ENCODE measurements around the gene TMEM255B.
A peak's percentile ranks its signal among the peaks of the same experiment; 100 is the strongest.

TMEM255B gene

DNA sequence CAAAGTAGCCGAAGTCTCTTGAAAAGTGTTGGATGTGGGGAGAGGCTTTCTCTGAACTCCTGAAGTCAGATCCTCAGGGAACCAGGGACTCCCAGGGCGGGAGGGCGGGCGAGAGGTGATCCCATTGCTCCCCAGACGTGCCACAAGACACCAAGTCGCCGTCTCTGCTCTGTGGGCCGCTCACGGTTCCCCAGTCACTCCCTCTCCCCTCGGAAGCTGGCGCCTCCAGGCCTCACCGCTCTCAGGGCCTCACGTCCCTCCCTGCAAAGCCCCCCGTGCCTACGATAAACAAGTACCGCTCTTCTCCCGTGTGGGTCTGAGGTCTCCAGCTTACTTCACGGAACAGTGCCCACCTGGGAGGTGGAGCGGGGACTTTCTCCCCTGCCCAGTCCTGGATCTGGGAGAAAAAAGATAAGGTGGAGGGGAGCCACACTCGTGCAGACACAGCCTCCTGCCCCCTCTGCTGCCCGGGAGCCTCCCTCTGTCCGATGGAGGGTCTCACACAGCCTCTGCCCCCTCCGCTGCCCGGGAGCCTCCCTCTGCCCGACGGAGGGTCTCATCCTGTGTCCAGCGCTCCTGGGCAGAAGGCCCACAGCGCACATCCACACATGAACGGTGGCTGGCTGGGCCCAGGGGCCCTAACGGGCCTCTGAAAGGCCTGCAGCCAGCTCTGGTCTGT is 54.2 kb downstream of the TMEM255B start:
- no peak overlapping the region for H3K4me3 ChIP-seq (ENCODE audit: low read depth, low read length)
- no peak for TF ChIP-seq CTCF (IDR thresholded peaks at IDR 0.05; ENCODE audit: borderline replicate concordance, insufficient read depth, low read depth, low read length)

GRCh38 chr13:113813749-113814434 is 54.9 kb downstream of the TMEM255B start:
- TF ChIP-seq CTCF (IDR thresholded peaks at IDR 0.05; ENCODE audit: borderline replicate concordance, insufficient read depth, low read depth, low read length), result no peak
- no peak overlapping the region for H3K4me3 ChIP-seq (ENCODE audit: low read depth, low read length)

DNA sequence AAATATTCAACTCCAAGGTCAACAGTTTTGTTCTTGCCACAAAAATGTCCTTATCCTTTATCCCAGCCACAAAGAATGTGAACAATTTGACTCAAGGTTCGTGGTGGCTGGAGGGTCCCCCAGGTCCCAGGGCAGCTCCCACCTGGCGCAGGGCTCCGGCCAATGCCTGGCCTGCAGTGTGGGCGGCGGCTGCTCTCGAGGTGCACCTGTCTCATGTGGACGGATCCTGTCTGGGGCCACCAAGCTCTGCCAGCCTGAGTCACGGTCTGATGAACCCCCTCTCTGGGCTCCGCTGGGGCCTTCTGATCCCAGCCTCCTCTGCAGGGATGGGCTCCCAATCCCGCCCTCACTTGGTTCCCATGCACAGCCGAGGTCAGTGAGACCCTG is 55.4 kb downstream of the TMEM255B start:
- TF ChIP-seq CTCF (IDR thresholded peaks at IDR 0.05; ENCODE audit: borderline replicate concordance, insufficient read depth, low read depth, low read length), result no peak
- H3K4me3 ChIP-seq (ENCODE audit: low read depth, low read length), result no peak overlapping the region

DNA sequence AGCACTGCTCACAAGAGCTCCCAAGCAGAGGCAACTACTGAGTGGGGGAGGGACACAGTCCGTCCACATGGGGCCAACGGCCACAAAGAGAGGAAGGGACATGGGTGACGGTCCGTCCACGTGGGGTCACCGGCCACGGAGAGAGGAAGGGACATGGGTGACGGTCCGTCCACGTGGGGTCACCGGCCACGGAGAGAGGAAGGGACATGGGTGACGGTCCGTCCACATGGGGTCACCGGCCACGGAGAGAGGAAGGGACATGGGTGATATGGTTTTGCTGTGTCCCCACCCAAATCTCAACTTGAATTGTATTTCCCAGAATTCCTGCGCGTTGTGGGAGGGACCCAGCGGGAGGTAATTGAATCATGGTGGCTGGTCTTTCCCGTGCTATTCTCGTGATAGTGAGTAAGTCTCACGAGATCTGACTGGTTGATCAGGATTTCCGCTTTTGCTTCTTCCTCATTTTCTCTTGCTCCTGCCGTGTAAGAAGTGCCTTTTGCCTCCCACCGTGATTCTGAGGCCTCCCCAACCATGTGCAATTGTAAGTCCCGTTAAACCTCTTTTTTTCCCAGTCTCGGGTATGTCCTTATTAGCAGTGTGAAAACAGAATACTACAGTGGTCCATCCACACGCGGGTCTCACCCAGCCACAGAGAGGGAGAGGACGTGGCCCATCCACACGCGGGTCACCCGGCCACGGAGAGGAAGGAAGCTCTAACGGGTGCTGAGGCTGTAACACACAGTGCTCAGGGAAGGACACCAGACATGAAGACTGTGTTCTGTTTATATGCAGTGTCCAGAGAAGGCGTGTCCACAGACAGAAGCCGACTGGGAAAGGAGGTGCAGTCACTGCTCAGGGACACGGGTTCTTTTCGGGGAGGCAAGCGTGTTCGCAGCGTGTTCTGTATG is 56.4 kb downstream of the TMEM255B start:
- TF ChIP-seq CTCF (IDR thresholded peaks at IDR 0.05; ENCODE audit: borderline replicate concordance, insufficient read depth, low read depth, low read length), result no peak
- H3K4me3 ChIP-seq (ENCODE audit: low read depth, low read length), result peak overlapping the region; percentile 61

DNA sequence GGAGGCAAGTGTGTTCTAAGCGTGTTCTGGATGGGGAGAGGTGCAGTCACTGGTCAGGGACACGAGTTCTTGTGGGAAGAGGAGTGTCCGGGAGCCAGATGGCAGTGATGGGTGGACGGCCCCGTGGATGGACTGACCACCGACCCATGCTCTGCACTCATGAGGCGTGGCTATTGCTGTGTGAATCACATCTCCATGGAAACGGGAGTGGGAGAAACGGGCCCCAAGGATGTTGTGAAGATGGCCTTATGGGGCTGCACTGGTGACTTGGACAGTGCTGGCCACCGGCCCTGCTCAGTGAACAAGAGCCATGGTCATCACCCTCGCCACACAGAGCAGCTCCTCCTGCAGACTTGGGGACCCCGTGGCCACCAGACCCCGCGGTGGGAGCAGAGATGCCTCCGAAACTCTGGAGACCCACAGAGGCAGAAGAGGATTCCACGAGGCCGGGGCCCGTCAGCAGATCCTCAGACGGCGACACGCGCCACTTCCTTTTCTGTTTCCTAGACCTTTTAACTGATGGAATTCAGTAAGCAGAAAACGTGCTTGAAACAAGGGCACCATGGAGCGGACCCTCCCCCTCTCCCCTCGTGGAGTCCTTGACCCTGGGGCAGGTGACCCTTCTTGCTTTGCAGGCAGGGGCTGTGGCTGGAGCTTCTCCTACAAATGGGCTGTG is 57.4 kb downstream of the TMEM255B start:
- TF ChIP-seq CTCF (IDR thresholded peaks at IDR 0.05; ENCODE audit: borderline replicate concordance, insufficient read depth, low read depth, low read length), result no peak
- H3K4me3 ChIP-seq (ENCODE audit: low read depth, low read length), result no peak overlapping the region

DNA sequence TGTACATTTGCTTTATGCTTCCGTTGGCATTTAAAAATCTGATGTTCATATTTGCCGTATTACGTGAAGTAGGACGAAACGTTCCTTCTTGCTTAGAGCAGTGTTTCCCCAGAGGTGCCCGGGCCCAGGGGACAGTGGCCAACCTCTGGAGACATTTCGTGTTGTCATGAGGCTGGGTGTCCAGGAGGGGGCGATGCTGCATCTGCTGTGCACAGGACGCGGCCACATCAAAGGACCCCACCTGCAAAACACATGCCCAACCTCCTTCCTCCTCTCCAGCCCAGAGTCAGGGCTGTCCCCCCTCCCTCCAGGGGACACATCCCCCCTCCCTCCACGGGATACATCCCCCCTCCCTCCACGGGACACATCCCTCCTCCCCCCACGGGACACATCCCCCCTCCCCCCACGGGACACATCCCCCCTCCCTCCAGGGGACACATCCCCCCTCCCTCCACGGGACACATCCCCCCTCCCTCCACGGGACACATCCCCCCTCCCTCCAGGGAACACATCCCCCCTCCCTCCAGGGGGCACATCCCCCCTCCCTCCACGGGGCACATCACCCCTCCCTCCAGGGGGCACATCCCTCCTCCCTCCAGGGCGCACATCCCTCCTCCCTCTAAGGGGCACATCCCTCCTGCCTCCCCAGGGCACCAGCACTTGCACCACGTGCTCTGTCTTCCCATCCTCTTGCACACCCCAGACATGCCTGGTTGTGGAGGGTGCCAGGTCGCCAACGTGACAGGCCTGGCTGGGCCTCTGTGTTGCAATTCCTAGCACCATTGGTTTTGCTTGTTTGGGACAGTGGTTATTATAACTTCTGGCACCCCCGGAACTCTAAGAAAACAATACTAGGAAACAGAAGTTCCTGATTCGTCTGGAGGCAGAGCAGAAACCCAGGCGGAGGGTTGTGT is 58.2 kb downstream of the TMEM255B start:
- no peak overlapping the region for H3K4me3 ChIP-seq (ENCODE audit: low read depth, low read length)
- peak; percentile 83 for TF ChIP-seq CTCF (IDR thresholded peaks at IDR 0.05; ENCODE audit: borderline replicate concordance, insufficient read depth, low read depth, low read length)
